HepG2 (cell line): Measurements from ENCODE around the gene NOP14. TPM values are rescaled to one million over a fixed set of nuclear protein-coding genes. Genes with fewer than 3 reads are reported as not detected.
A peak's percentile ranks its signal among the peaks of the same experiment; 100 is the strongest.

Experiments used
- FOXP4 ChIP-seq: sonication (generic); formaldehyde crosslinking; IDR thresholded peaks from 2 replicates; pipeline ENCODE4 v1.4.0; 2020; ENCODE audit warnings: missing genetic modification reagents
- HDAC1 ChIP-seq: sonication (generic); formaldehyde crosslinking; IDR thresholded peaks from 2 replicates; pipeline ENCODE4 v1.5.1; 2020; ENCODE audit warnings: mild to moderate bottlenecking, missing genetic modification reagents
- MATR3 ChIP-seq: sonication (generic); formaldehyde crosslinking; IDR thresholded peaks from 2 replicates; pipeline ENCODE4 v1.4.0; 2020; ENCODE audit warnings: missing genetic modification reagents
- NR2F6 ChIP-seq, 2 experiments: IDR thresholded peaks; 2 replicates each; pipeline ENCODE4 v1.6.1; 2016; ENCODE audit warnings: antibody characterized with exemption in 1 of 2, mild to moderate bottlenecking in 1 of 2
- PAXIP1 ChIP-seq: sonication (generic); formaldehyde crosslinking; conservative IDR thresholded peaks from 2 replicates; pipeline ENCODE4 v1.4.0; 2020; ENCODE audit warnings: mild to moderate bottlenecking, missing genetic modification reagents, moderate library complexity
- PRDM15 ChIP-seq: sonication (generic); formaldehyde crosslinking; IDR thresholded peaks from 2 replicates; pipeline ENCODE4 v1.4.0; 2020; ENCODE audit warnings: missing genetic modification reagents
- RARA ChIP-seq: IDR thresholded peaks from 2 replicates; pipeline ENCODE4 v1.6.1; 2016; ENCODE audit warnings: missing genetic modification reagents, missing compliant biosample characterization
- ZBTB38 ChIP-seq: sonication (generic); formaldehyde crosslinking; IDR thresholded peaks from 2 replicates; pipeline ENCODE4 v1.5.1; 2020; ENCODE audit warnings: mild to moderate bottlenecking, missing genetic modification reagents
- ZNF274 ChIP-seq: sonication (generic); formaldehyde crosslinking; IDR thresholded peaks from 2 replicates; pipeline ENCODE4 v1.5.1; 2020; ENCODE audit warnings: mild to moderate bottlenecking, missing genetic modification reagents
- ZNF33A ChIP-seq: sonication (generic); formaldehyde crosslinking; IDR thresholded peaks from 2 replicates; pipeline ENCODE4 v1.5.1; 2020; ENCODE audit warnings: missing genetic modification reagents, mild to moderate bottlenecking, moderate library complexity, borderline replicate concordance
- ZNF577 ChIP-seq: sonication (generic); formaldehyde crosslinking; IDR thresholded peaks from 2 replicates; pipeline ENCODE4 v1.4.0; 2020; ENCODE audit warnings: mild to moderate bottlenecking, low read depth, missing genetic modification reagents, borderline replicate concordance
- polyA plus RNA-seq, 8 experiments: library from polyadenylated mRNA; depleted of rRNA in 3 of 8; stranded (reverse) in 7 of 8; unstranded in 1 of 8; fragments of >200 nt; fragmentation: Illumina TruSeq in 4 of 8; extraction: Trizol in 4 of 8; gene quantifications; 2 replicates each; pipeline versions ENCODE4 v1.2.1 to v1.2.3, GENCODE V29; 2011 to 2016; ENCODE audit warnings: low read depth in 4 of 8, missing spikeins in 1 of 8, mixed read lengths in 1 of 8; ENCODE audit not compliant: insufficient read depth in 1 of 8
- total RNA-seq, 5 experiments: library from RNA; depleted of rRNA; stranded (reverse); fragments of >200 nt; fragmentation: Illumina TruSeq; extraction: Trizol; gene quantifications; 2 replicates each; pipeline ENCODE4 v1.2.3, GENCODE V29; 2016; ENCODE audit warnings: low read depth in 1 of 5

Gene NOP14
- total and polyA plus RNA-seq, 2 of the 13 experiments (the other 11 are each of a cell fraction or from before 2014, with no cell fraction given) = 6.9 to 47.9 TPM

- TF ChIP-seq PRDM15 (CRISPR knock-in tag) (peak; percentile 42; the same call in 1 of the 2 replicates), ZBTB38 (CRISPR knock-in tag) (no peak), ZNF274 (CRISPR knock-in tag) (no peak), ZNF577 (CRISPR knock-in tag) (no peak), HDAC1 (CRISPR knock-in tag) (peak; percentile 27; the same call in 1 of the 2 replicates), ZNF33A (no peak), PAXIP1 (peak; percentile 16; the same call in 1 of the 2 replicates), NR2F6 (IDR thresholded peaks at IDR 0.05) (peak; percentile 28; the same call in 1 of the 2 replicates), NR2F6 (CRISPR knock-in tag; IDR thresholded peaks at IDR 0.05) (no peak), FOXP4 (CRISPR knock-in tag) (peak; percentile 38), MATR3 (no peak), RARA (CRISPR knock-in tag) (peak; percentile 35; the same call in 1 of the 2 replicates)
Observed at GRCh38 chr4:3009422-3009821, 46.2 kb upstream of the NOP14 start (continued).
